ENCODE results near the gene PHACTR1.

PHACTR1 gene

DNA sequence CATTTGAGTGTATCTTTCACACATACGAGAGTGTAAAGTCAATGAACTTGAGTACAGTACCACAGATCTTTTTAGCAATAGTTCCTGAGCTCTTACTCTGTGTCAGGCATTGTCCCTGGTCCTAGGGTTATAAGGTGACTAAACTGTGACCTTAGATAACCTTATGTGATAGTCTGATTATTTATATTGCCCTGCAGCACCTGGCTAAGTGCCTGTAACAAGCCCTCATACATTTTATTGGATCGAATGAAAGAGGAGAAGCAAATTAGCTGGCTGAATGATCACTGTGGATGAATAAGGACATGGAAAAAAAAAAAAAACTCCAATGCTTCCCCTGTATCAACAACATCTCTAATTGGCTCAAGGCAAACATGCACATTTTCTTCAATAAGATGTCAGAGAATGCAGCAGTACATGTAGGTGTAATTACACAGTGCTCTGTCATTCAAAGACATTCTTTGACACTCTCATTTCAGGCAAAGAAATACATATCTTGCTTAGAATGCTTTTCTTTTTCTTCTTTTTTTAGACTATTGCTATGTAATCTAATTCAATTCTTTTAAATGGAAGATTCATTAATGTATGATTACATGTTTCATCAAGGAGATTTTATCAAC lies 153.4 kb downstream of the PHACTR1 start:
- no peak overlapping the region for H2BK120ac ChIP-seq (ENCODE audit: low read depth, low read length)
- DNase-seq: no peak
- H2AFZ ChIP-seq (ENCODE audit: low read depth, low read length): no peak overlapping the region
- no peaks in the 10 kb centered on the region for H3K4me1 ChIP-seq (ENCODE audit: control insufficient read depth, insufficient read depth, low read depth, low read length)
- no peak overlapping the region for H3K4me2 ChIP-seq (ENCODE audit: low read length, poor library complexity, severe bottlenecking)
- H3K14ac ChIP-seq (ENCODE audit: low read length in 2 of 2): no peak overlapping the region
- H4K91ac ChIP-seq (ENCODE audit: low read length): no peak overlapping the region
- H3K9me3 ChIP-seq (ENCODE audit: control insufficient read depth, low read length): no peaks in the 10 kb centered on the region
- H4K8ac ChIP-seq (ENCODE audit: low read length): no peak overlapping the region
- no peak overlapping the region for H3K4ac ChIP-seq (ENCODE audit: low read depth in 1 of 2, low read length in 2 of 2)
- H3K9ac ChIP-seq (ENCODE audit: low read length): no peak overlapping the region
- H3K4me3 ChIP-seq (ENCODE audit: insufficient read depth in 1 of 2, low read depth in 1 of 2, low read length in 2 of 2): no peak overlapping the region
- no peak overlapping the region for H3K18ac ChIP-seq (ENCODE audit: low read depth in 1 of 2, low read length in 2 of 2)
- H3K36me3 ChIP-seq (ENCODE audit: control insufficient read depth in 1 of 2, insufficient read depth in 2 of 2, low read depth in 1 of 2, low read length in 2 of 2): no peaks in the 10 kb centered on the region
- peaks cover 17% of the 10 kb centered on the region in 2 experiments for H3K27me3 ChIP-seq (ENCODE audit: control insufficient read depth in 1 of 2, insufficient read depth in 1 of 2, low read length in 2 of 2)
- H2BK5ac ChIP-seq (ENCODE audit: low read depth, low read length, poor library complexity, severe bottlenecking): no peak overlapping the region
- H3K23ac ChIP-seq (ENCODE audit: low read length in 2 of 2): no peak overlapping the region
- no peak overlapping the region for H3K27ac ChIP-seq (ENCODE audit: low read length, poor library complexity, severe bottlenecking)
- H2BK15ac ChIP-seq (ENCODE audit: low read depth, poor library complexity, severe bottlenecking): no peak overlapping the region
- H2BK12ac ChIP-seq (ENCODE audit: low read length in 2 of 2): no peak overlapping the region
- no CpG with 5 or more reads among the region's 2 CpGs for WGBS
- H3K79me1 ChIP-seq (replicated peaks; ENCODE audit: low read length, poor library complexity, severe bottlenecking): no peaks in the 10 kb centered on the region
- no peak overlapping the region for H2AK5ac ChIP-seq (ENCODE audit: low read length, severe bottlenecking)

DNA sequence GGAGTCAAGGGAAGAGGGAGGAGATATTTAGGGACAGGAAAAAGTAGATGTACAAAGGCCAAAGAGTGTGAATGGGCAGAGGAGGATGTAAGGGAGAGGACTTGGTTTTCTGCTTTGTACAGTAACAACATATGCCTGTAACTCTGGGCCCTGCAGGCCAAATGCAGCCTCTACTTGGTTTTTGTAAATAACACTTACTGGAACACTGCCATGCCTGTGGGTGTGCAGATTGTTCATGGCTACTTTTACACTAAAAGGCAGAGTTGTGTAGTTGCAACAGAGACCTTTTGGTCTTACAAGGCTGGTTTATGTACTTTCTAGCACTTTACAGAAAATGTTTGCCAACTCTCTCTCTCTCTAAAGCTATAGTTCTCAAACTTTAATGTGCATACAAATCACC lies 157.1 kb downstream of the PHACTR1 start:
- H3K23ac ChIP-seq (ENCODE audit: low read length in 2 of 2): no peak overlapping the region
- H3K4me1 ChIP-seq (ENCODE audit: control insufficient read depth, insufficient read depth, low read depth, low read length): no peaks in the 10 kb centered on the region
- peaks cover 15 to 20% of the 10 kb centered on the region in 2 experiments for H3K27me3 ChIP-seq (ENCODE audit: control insufficient read depth in 1 of 2, insufficient read depth in 1 of 2, low read length in 2 of 2)
- no peak overlapping the region for H3K14ac ChIP-seq (ENCODE audit: low read length in 2 of 2)
- H2BK5ac ChIP-seq (ENCODE audit: low read depth, low read length, poor library complexity, severe bottlenecking): no peak overlapping the region
- no peak overlapping the region for H2BK120ac ChIP-seq (ENCODE audit: low read depth, low read length)
- H3K36me3 ChIP-seq (ENCODE audit: control insufficient read depth in 1 of 2, insufficient read depth in 2 of 2, low read depth in 1 of 2, low read length in 2 of 2): no peaks in the 10 kb centered on the region
- DNase-seq: no peak
- no peak overlapping the region for H3K4ac ChIP-seq (ENCODE audit: low read depth in 1 of 2, low read length in 2 of 2)
- H2BK12ac ChIP-seq (ENCODE audit: low read length in 2 of 2): no peak overlapping the region
- H3K18ac ChIP-seq (ENCODE audit: low read depth in 1 of 2, low read length in 2 of 2): no peak overlapping the region
- no peak overlapping the region for H3K4me2 ChIP-seq (ENCODE audit: low read length, poor library complexity, severe bottlenecking)
- H3K27ac ChIP-seq (ENCODE audit: low read length, poor library complexity, severe bottlenecking): no peak overlapping the region
- H3K79me1 ChIP-seq (replicated peaks; ENCODE audit: low read length, poor library complexity, severe bottlenecking): no peaks in the 10 kb centered on the region
- no peak overlapping the region for H4K91ac ChIP-seq (ENCODE audit: low read length)
- no peak overlapping the region for H2AFZ ChIP-seq (ENCODE audit: low read depth, low read length)
- no peak overlapping the region for H3K9ac ChIP-seq (ENCODE audit: low read length)
- no peak overlapping the region for H2BK15ac ChIP-seq (ENCODE audit: low read depth, poor library complexity, severe bottlenecking)
- H4K8ac ChIP-seq (ENCODE audit: low read length): no peak overlapping the region
- no peak overlapping the region for H2AK5ac ChIP-seq (ENCODE audit: low read length, severe bottlenecking)
- H3K4me3 ChIP-seq (ENCODE audit: insufficient read depth in 1 of 2, low read depth in 1 of 2, low read length in 2 of 2): no peak overlapping the region
- H3K9me3 ChIP-seq (ENCODE audit: control insufficient read depth, low read length): no peaks in the 10 kb centered on the region

DNA sequence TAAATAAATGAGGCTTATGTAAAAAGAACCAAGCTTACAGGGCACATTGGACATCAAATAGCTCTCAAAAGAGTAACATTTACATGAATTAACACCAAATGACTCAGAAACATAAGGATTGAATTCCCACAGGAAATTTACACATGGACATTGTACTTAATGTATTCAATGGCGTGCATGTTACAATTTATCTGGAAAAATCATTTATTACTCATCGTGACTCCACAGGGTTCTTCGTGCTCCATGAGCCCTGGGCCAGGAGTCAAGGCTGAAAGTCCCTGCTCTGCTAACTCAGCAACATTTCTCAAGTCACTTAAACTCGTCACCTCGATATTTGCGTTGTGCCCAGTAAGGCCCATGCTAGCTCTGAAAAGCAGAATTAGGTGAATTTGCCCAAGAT lies 158.5 kb downstream of the PHACTR1 start:
- Histone ChIP-seq H3K36me3 (ENCODE audit: control insufficient read depth in 1 of 2, insufficient read depth in 2 of 2, low read depth in 1 of 2, low read length in 2 of 2) (no peaks in the 10 kb centered on the region), H3K23ac (ENCODE audit: low read length in 2 of 2) (no peak overlapping the region), H3K18ac (ENCODE audit: low read depth in 1 of 2, low read length in 2 of 2) (no peak overlapping the region), H3K9ac (ENCODE audit: low read length) (no peak overlapping the region), H4K91ac (ENCODE audit: low read length) (no peak overlapping the region), H3K4me3 (ENCODE audit: insufficient read depth in 1 of 2, low read depth in 1 of 2, low read length in 2 of 2) (no peak overlapping the region), H3K4me2 (ENCODE audit: low read length, poor library complexity, severe bottlenecking) (no peak overlapping the region), H3K9me3 (ENCODE audit: control insufficient read depth, low read length) (no peaks in the 10 kb centered on the region), H2BK12ac (ENCODE audit: low read length in 2 of 2) (no peak overlapping the region), H2BK15ac (ENCODE audit: low read depth, poor library complexity, severe bottlenecking) (no peak overlapping the region), H3K27me3 (ENCODE audit: control insufficient read depth in 1 of 2, insufficient read depth in 1 of 2, low read length in 2 of 2) (peaks cover 12 to 13% of the 10 kb centered on the region in 2 experiments), H4K8ac (ENCODE audit: low read length) (no peak overlapping the region), H2AK5ac (ENCODE audit: low read length, severe bottlenecking) (no peak overlapping the region), H3K79me1 (replicated peaks; ENCODE audit: low read length, poor library complexity, severe bottlenecking) (no peaks in the 10 kb centered on the region), H2BK5ac (ENCODE audit: low read depth, low read length, poor library complexity, severe bottlenecking) (no peak overlapping the region), H3K27ac (ENCODE audit: low read length, poor library complexity, severe bottlenecking) (no peak overlapping the region), H2BK120ac (ENCODE audit: low read depth, low read length) (no peak overlapping the region), H3K4ac (ENCODE audit: low read depth in 1 of 2, low read length in 2 of 2) (no peak overlapping the region), H3K14ac (ENCODE audit: low read length in 2 of 2) (no peak overlapping the region), H3K4me1 (ENCODE audit: control insufficient read depth, insufficient read depth, low read depth, low read length) (no peaks in the 10 kb centered on the region), H2AFZ (ENCODE audit: low read depth, low read length) (no peak overlapping the region)
- DNase-seq: no peak
- WGBS: 89% methylated on average over 6 of the region's 6 CpGs

DNA sequence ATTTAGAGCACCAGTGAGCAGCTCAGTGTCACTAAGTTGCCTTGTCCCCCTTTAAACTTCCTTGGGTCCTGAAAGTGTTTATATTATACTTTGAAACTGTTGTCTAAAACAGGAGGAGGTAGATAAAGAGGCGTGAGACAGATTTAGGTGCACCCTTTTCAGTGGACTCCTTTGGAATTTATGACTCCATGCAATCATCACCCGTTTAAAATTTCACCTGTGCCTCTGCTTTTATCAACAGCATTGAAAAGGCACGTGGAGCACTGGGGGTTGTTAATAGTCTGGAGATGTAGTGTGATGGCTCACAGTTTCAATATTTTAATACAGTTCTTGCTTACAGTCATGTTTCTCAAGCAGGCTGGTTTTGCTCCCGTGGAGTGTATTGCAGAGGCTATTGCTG lies 162.2 kb downstream of the PHACTR1 start:
- Histone ChIP-seq H3K9me3 (ENCODE audit: control insufficient read depth, low read length) (no peaks in the 10 kb centered on the region), H2AFZ (ENCODE audit: low read depth, low read length) (no peak overlapping the region), H2BK5ac (ENCODE audit: low read depth, low read length, poor library complexity, severe bottlenecking) (no peak overlapping the region), H3K4me3 (ENCODE audit: insufficient read depth in 1 of 2, low read depth in 1 of 2, low read length in 2 of 2) (no peak overlapping the region), H3K79me1 (replicated peaks; ENCODE audit: low read length, poor library complexity, severe bottlenecking) (no peaks in the 10 kb centered on the region), H4K8ac (ENCODE audit: low read length) (no peak overlapping the region), H3K23ac (ENCODE audit: low read length in 2 of 2) (no peak overlapping the region), H3K4me1 (ENCODE audit: control insufficient read depth, insufficient read depth, low read depth, low read length) (no peaks in the 10 kb centered on the region), H3K4ac (ENCODE audit: low read depth in 1 of 2, low read length in 2 of 2) (no peak overlapping the region), H3K36me3 (ENCODE audit: control insufficient read depth in 1 of 2, insufficient read depth in 2 of 2, low read depth in 1 of 2, low read length in 2 of 2) (no peaks in the 10 kb centered on the region), H3K27me3 (ENCODE audit: control insufficient read depth in 1 of 2, insufficient read depth in 1 of 2, low read length in 2 of 2) (peaks cover 20 to 22% of the 10 kb centered on the region in 2 experiments), H4K91ac (ENCODE audit: low read length) (no peak overlapping the region), H3K18ac (ENCODE audit: low read depth in 1 of 2, low read length in 2 of 2) (no peak overlapping the region), H2BK12ac (ENCODE audit: low read length in 2 of 2) (no peak overlapping the region), H3K14ac (ENCODE audit: low read length in 2 of 2) (no peak overlapping the region), H2AK5ac (ENCODE audit: low read length, severe bottlenecking) (no peak overlapping the region), H3K27ac (ENCODE audit: low read length, poor library complexity, severe bottlenecking) (no peak overlapping the region), H3K4me2 (ENCODE audit: low read length, poor library complexity, severe bottlenecking) (no peak overlapping the region), H3K9ac (ENCODE audit: low read length) (no peak overlapping the region), H2BK120ac (ENCODE audit: low read depth, low read length) (no peak overlapping the region), H2BK15ac (ENCODE audit: low read depth, poor library complexity, severe bottlenecking) (no peak overlapping the region)
- 75% methylated on average over 4 of the region's 4 CpGs for WGBS
- DNase-seq: no peak

Data from mesenchymal stem cell (in vitro differentiated cells and primary cell).